A549 (cell line): ENCODE results near the gene GNAL. TPM values are rescaled to one million over a fixed set of nuclear protein-coding genes. Genes with fewer than 3 reads are reported as not detected.

ENCODE experiments used
- ATAC-seq, 2 experiments: fragments of 200-7000 bp in 1 of 2; fragments of >200 bp in 1 of 2; cut with Nextera tagmentation in 1 of 2; cut with Tn5 transposase in 1 of 2; 3 replicates each; pipeline versions ENCODE4 v1.8.0 to v1.9.1; 2018 to 2020; ENCODE audit warnings: mild to moderate bottlenecking in 1 of 2, moderate library complexity in 1 of 2
- CTCF ChIA-PET: fragments of 300-600 bp; sonication (Branson Sonifier 250); formaldehyde crosslinking; extraction: SDS; loops from one replicate; lab custom pipeline; 2021; ENCODE audit warnings: antibody characterized with exemption, inconsistent platforms; lab: Yijun Ruan, JAX
- POLR2A ChIA-PET: fragments of 350-600 bp; formaldehyde crosslinking; extraction: SDS; loops from one replicate; lab custom pipeline; 2021; ENCODE audit warnings: antibody characterized with exemption, inconsistent platforms; lab: Yijun Ruan, JAX
- DNase-seq, 2 experiments: peaks; one replicate each; pipeline versions ENCODE4 v3.0.0 to v3.0.0-alpha.2; 2011 to 2016; ENCODE audit warnings: low read depth in 1 of 2, low spot score in 1 of 2
- FAIRE-seq: peaks from 2 replicates; lab custom pipeline; 2011; peaks lifted over from hg19 to GRCh38; lab: Jason Lieb, UNC
- H3K27ac ChIP-seq, 2 experiments: fragments of >200 bp; sonication (Bioruptor Twin); formaldehyde crosslinking; 3 replicates each; pipeline ENCODE4 v1.5.1; 2016 to 2017
- H3K4me1 ChIP-seq: fragments of >200 bp; sonication (Bioruptor Twin); formaldehyde crosslinking; 3 replicates; pipeline ENCODE4 v1.6.1; 2016
- H3K4me2 ChIP-seq: fragments of >200 bp; sonication (Bioruptor Twin); formaldehyde crosslinking; 3 replicates; pipeline ENCODE4 v1.6.1; 2016
- H3K4me3 ChIP-seq: fragments of >200 bp; sonication (Bioruptor Twin); formaldehyde crosslinking; 3 replicates; pipeline ENCODE4 v1.5.1; 2016
- H3K9me3 ChIP-seq: fragments of >200 bp; sonication (Bioruptor Twin); formaldehyde crosslinking; 3 replicates; pipeline ENCODE4 v1.6.1; 2016
- CHD4 ChIP-seq: fragments of 200-600 bp; sonication (generic); IDR thresholded peaks from 2 replicates; pipeline ENCODE4 v1.6.1; 2016; ENCODE audit warnings: antibody characterized with exemption, mild to moderate bottlenecking, borderline replicate concordance
- EHF ChIP-seq: fragments of 250-450 bp; sonication (Bioruptor Pico); IDR thresholded peaks from 2 replicates; pipeline ENCODE4 v1.5.0; 2020; ENCODE audit warnings: mild to moderate bottlenecking
- ESRRA ChIP-seq: fragments of 150-350 bp; IDR thresholded peaks from 2 replicates; pipeline ENCODE4 v1.6.1; 2014; ENCODE audit warnings: mild to moderate bottlenecking, low read length, borderline replicate concordance
- FOXS1 ChIP-seq: fragments of 250-450 bp; sonication (Bioruptor Pico); IDR thresholded peaks from 2 replicates; pipeline ENCODE4 v1.5.0; 2020; ENCODE audit warnings: mild to moderate bottlenecking, moderate library complexity
- HOXA7 ChIP-seq: fragments of 250-450 bp; sonication (Bioruptor Pico); IDR thresholded peaks from 2 replicates; pipeline ENCODE4 v1.5.0; 2020; ENCODE audit warnings: mild to moderate bottlenecking, moderate library complexity
- HOXB5 ChIP-seq: fragments of 250-450 bp; sonication (Bioruptor Pico); IDR thresholded peaks from 2 replicates; pipeline ENCODE4 v1.5.0; 2020; ENCODE audit warnings: mild to moderate bottlenecking, moderate library complexity
- JUN ChIP-seq, 2 experiments: fragments of >200 bp; sonication (Bioruptor Twin); formaldehyde crosslinking; IDR thresholded peaks; 2 replicates in 1 of 2; 3 replicates in 1 of 2; pipeline ENCODE4 v1.6.1; 2016 to 2017
- JUNB ChIP-seq: fragments of >200 bp; sonication (Bioruptor Twin); formaldehyde crosslinking; IDR thresholded peaks from 2 replicates; pipeline ENCODE4 v1.6.1; 2016
- KDM1A ChIP-seq: fragments of 200-600 bp; sonication (generic); IDR thresholded peaks from 2 replicates; pipeline ENCODE4 v1.6.1; 2016; ENCODE audit warnings: low read depth, mild to moderate bottlenecking
- KDM5A ChIP-seq: fragments of 200-600 bp; sonication (generic); IDR thresholded peaks from 2 replicates; pipeline ENCODE4 v1.6.1; 2016; ENCODE audit warnings: antibody characterized with exemption, mild to moderate bottlenecking
- NFE2L2 ChIP-seq: fragments of 150-350 bp; conservative IDR thresholded peaks from 2 replicates; pipeline ENCODE4 v1.6.1; 2014; ENCODE audit warnings: low read length
- NR3C1 ChIP-seq: fragments of >200 bp; sonication (Bioruptor Twin); formaldehyde crosslinking; IDR thresholded peaks from 3 replicates; pipeline ENCODE4 v1.6.1; 2017
- PHF8 ChIP-seq: fragments of 200-600 bp; sonication (generic); IDR thresholded peaks from 2 replicates; pipeline ENCODE4 v1.6.1; 2016; ENCODE audit warnings: low read depth, mild to moderate bottlenecking, antibody characterized with exemption, moderate library complexity, borderline replicate concordance
- POLR2A ChIP-seq: IDR thresholded peaks from 2 replicates; pipeline ENCODE4 v1.6.1; 2012; ENCODE audit warnings: mild to moderate bottlenecking, low read length
- RARB ChIP-seq: fragments of 250-450 bp; sonication (Bioruptor Pico); IDR thresholded peaks from 2 replicates; pipeline ENCODE4 v1.8.0; 2021; ENCODE audit warnings: mild to moderate bottlenecking, moderate library complexity
- RFX5 ChIP-seq: fragments of 450-650 bp; IDR thresholded peaks from 2 replicates; pipeline ENCODE4 v1.7.1; 2014; ENCODE audit warnings: antibody characterized with exemption, mild to moderate bottlenecking, moderate library complexity
- SMC3 ChIP-seq: fragments of >200 bp; sonication (Bioruptor Twin); formaldehyde crosslinking; IDR thresholded peaks from 3 replicates; pipeline ENCODE4 v1.6.1; 2018; ENCODE audit warnings: inconsistent platforms
- ZNF302 ChIP-seq: fragments of 250-450 bp; sonication (Bioruptor Pico); IDR thresholded peaks from 2 replicates; pipeline ENCODE4 v1.9.0; 2021; ENCODE audit warnings: inconsistent platforms, mild to moderate bottlenecking, moderate library complexity
- ZSCAN20 ChIP-seq: fragments of 250-450 bp; sonication (Bioruptor Pico); IDR thresholded peaks from 2 replicates; pipeline ENCODE4 v1.8.0; 2022; ENCODE audit warnings: mild to moderate bottlenecking, moderate library complexity
- WGBS: methylation state at CpG from one replicate; pipeline ENCODE4 v1.1.6; 2017; ENCODE audit errors: missing lambda C conversion rate; 5-methylcytosine and 5-hydroxymethylcytosine counted together
- polyA plus RNA-seq, 4 experiments: library from polyadenylated mRNA; depleted of rRNA in 3 of 4; stranded (reverse); fragments of >200 nt; fragmentation: RNase III in 1 of 4; extraction: RNeasy Plus Mini Kit Qiagen cat#74134 plus additional on column Dnase treatment in 1 of 4; gene quantifications; 2 replicates in 3 of 4; 3 replicates in 1 of 4; pipeline ENCODE4 v1.2.3, GENCODE V29; 2011 to 2017
- TF ChIP-seq, protein P1 (sequence below): IDR thresholded peaks from 2 replicates; pipeline ENCODE4 v1.6.1; 2012
- TF ChIP-seq, protein P2 (sequence below): fragments of >200 bp; sonication (Bioruptor Twin); formaldehyde crosslinking; IDR thresholded peaks from 3 replicates; pipeline ENCODE4 v1.5.1; 2016
- TF ChIP-seq, protein P3 (sequence below): fragments of 250-450 bp; sonication (Bioruptor Pico); IDR thresholded peaks from 2 replicates; pipeline ENCODE4 v1.5.0; 2021; ENCODE audit warnings: mild to moderate bottlenecking, moderate library complexity, borderline replicate concordance
- TF ChIP-seq, protein P4 (sequence below): fragments of 450-650 bp; IDR thresholded peaks from 2 replicates; pipeline ENCODE4 v1.6.1; 2014; ENCODE audit warnings: antibody characterized with exemption
- TF ChIP-seq, protein P5 (sequence below): fragments of 150-350 bp; IDR thresholded peaks from 2 replicates; pipeline ENCODE4 v1.6.1; 2014; ENCODE audit warnings: low read depth, mild to moderate bottlenecking, low read length

Gene GNAL
- polyA plus RNA-seq, 2 of the 4 experiments (the other 2 are of a cell fraction) = 5.1 to 12.9 TPM

DNA sequence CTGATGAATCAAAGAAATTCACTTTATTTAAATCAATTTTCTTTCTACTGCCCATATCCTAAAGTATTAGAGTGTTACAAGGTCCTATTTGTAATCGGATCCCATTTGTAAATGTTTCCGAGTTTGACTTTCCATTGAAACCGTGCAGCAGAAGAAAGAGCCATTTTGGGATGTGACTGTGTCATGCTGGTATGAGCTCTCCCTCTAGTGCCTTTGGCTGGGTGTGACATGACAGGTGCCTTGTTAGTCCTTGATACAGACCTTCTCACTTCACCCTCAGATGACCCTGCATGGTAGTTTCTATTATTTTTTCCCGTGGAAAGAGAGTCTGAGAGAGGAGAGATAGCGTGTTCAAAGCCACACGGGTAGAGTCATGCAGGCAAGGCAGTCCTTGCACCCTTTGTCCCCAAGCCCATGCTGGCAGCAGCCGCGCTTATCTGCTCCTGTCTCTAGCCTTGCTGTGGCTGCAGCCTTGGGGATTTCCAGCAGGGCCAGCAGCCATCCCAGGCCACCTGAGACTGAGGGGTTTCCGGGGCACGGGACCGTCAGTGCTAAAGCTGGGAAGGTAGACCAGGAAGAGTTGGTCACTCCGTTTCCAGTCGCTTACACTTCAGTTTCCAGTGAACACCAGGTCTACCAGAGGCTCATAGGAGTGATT lies 183.5 kb downstream of the GNAL start (continued):
- TF ChIP-seq ZNF302 (CRISPR knock-in tag) (no peak), JUN (IDR thresholded peaks at IDR 0.05) (no peak)

DNA sequence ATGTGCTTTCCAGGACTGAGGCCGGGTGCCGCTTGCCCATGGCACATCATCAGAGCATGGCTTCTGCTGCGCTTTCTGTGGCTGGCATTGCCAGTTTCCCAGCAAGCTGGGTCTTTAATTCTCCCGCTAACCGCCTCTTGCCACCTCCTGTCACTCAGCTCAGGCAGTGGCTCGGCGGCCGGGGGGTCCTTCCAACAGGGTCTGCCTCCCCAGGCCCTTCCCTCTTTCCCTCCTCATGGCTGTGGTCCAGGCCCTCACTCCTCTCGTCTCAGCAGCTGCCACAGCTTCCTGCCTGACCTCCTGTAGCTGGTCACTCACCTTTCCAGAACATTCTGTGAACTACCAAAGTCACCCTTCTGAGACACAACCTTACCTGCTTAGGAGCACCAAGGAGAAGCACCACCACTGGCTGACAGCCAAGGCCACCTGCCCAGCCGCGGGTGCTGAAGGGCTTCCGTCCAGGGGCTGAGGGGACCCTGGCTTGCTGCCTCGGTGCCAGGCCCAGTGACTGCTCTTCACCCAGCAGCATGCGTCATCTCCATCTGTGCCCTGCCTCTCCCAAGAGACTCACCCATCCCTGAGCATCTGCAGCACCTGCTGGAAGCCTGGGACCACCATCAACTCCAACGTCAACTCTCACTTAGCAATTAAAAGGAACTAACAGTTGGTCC lies 184.7 kb downstream of the GNAL start:
- TF ChIP-seq, protein P1, sequence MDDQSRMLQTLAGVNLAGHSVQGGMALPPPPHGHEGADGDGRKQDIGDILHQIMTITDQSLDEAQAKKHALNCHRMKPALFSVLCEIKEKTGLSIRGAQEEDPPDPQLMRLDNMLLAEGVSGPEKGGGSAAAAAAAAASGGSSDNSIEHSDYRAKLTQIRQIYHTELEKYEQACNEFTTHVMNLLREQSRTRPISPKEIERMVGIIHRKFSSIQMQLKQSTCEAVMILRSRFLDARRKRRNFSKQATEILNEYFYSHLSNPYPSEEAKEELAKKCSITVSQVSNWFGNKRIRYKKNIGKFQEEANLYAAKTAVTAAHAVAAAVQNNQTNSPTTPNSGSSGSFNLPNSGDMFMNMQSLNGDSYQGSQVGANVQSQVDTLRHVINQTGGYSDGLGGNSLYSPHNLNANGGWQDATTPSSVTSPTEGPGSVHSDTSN = no peak
- TF ChIP-seq HOXB5 (CRISPR knock-in tag) (no peak), SMC3 (no peak), ZSCAN20 (CRISPR knock-in tag) (no peak), RFX5 (no peak)
- TF ChIP-seq, protein P2, sequence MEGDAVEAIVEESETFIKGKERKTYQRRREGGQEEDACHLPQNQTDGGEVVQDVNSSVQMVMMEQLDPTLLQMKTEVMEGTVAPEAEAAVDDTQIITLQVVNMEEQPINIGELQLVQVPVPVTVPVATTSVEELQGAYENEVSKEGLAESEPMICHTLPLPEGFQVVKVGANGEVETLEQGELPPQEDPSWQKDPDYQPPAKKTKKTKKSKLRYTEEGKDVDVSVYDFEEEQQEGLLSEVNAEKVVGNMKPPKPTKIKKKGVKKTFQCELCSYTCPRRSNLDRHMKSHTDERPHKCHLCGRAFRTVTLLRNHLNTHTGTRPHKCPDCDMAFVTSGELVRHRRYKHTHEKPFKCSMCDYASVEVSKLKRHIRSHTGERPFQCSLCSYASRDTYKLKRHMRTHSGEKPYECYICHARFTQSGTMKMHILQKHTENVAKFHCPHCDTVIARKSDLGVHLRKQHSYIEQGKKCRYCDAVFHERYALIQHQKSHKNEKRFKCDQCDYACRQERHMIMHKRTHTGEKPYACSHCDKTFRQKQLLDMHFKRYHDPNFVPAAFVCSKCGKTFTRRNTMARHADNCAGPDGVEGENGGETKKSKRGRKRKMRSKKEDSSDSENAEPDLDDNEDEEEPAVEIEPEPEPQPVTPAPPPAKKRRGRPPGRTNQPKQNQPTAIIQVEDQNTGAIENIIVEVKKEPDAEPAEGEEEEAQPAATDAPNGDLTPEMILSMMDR = no peak
- Histone ChIP-seq H3K27ac (no peak overlapping the region), H3K9me3 (no peaks in the 10 kb centered on the region), H3K4me1 (no peaks in the 10 kb centered on the region), H3K4me2 (no peak overlapping the region), H3K4me3 (no peak overlapping the region)
- ChIA-PET CTCF (interaction anchor here (1.6 to 5.4 kb wide), 2 partner anchors 22 to 140 kb away, joined by 3 to 25 read pairs; no protein-coding TSS in a partner anchor), POLR2A (no interaction called here)
- WGBS = 90% methylated on average over 12 of the region's 15 CpGs
- ATAC-seq (no peak), FAIRE-seq (no peak), DNase-seq (no peak)

DNA sequence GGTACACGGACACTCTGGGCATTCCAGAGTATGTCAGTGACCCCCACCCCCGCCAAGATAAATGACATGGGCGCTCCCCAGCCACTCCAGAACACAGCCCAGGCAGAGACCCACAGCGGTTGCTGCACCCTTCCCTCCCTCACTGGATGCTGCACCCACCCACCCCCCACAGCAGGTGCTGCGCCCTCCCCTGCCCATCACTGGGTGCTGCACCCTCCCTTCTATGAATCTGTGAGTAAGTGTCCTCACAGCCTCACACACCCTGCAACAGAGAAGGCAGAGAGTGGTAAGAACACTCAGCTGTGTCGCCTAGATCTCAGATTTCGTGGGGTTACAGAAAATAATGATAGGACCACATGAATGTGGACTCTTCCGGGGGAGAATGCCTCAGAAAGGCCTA lies 185.6 kb downstream of the GNAL start:
- 85% methylated on average over 6 of the region's 8 CpGs for WGBS
- ChIA-PET POLR2A (interaction anchor here (0.5 kb wide), 1 partner anchor 67 kb away, joined by 3 read pairs; no protein-coding TSS in a partner anchor), CTCF (interaction anchor here (0.7 to 5.4 kb wide), 4 partner anchors 18 to 141 kb away, joined by 3 to 25 read pairs (median 4); no protein-coding TSS in a partner anchor)
- H3K4me3 ChIP-seq = no peak overlapping the region
- FAIRE-seq = no peak
- no peaks in the 10 kb centered on the region for H3K4me1 ChIP-seq
- TF ChIP-seq HOXA7 (CRISPR knock-in tag) = no peak
- TF ChIP-seq, protein P3, sequence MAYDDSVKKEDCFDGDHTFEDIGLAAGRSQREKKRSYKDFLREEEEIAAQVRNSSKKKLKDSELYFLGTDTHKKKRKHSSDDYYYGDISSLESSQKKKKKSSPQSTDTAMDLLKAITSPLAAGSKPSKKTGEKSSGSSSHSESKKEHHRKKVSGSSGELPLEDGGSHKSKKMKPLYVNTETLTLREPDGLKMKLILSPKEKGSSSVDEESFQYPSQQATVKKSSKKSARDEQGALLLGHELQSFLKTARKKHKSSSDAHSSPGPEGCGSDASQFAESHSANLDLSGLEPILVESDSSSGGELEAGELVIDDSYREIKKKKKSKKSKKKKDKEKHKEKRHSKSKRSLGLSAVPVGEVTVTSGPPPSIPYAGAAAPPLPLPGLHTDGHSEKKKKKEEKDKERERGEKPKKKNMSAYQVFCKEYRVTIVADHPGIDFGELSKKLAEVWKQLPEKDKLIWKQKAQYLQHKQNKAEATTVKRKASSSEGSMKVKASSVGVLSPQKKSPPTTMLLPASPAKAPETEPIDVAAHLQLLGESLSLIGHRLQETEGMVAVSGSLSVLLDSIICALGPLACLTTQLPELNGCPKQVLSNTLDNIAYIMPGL (CRISPR knock-in tag) = no peak
- no peak for TF ChIP-seq RFX5
- no peak for TF ChIP-seq KDM1A
- TF ChIP-seq EHF = no peak
- TF ChIP-seq ZNF302 (CRISPR knock-in tag) = no peak
- TF ChIP-seq PHF8 = no peak
- no peak for TF ChIP-seq NFE2L2
- TF ChIP-seq, protein P4, sequence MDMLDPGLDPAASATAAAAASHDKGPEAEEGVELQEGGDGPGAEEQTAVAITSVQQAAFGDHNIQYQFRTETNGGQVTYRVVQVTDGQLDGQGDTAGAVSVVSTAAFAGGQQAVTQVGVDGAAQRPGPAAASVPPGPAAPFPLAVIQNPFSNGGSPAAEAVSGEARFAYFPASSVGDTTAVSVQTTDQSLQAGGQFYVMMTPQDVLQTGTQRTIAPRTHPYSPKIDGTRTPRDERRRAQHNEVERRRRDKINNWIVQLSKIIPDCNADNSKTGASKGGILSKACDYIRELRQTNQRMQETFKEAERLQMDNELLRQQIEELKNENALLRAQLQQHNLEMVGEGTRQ = no peak
- TF ChIP-seq KDM5A = no peak
- TF ChIP-seq RARB (CRISPR knock-in tag) = no peak
- TF ChIP-seq FOXS1 = no peak
- no peak for TF ChIP-seq JUNB
- TF ChIP-seq CHD4 = no peak
- no peak for TF ChIP-seq NR3C1
- TF ChIP-seq, protein P5, sequence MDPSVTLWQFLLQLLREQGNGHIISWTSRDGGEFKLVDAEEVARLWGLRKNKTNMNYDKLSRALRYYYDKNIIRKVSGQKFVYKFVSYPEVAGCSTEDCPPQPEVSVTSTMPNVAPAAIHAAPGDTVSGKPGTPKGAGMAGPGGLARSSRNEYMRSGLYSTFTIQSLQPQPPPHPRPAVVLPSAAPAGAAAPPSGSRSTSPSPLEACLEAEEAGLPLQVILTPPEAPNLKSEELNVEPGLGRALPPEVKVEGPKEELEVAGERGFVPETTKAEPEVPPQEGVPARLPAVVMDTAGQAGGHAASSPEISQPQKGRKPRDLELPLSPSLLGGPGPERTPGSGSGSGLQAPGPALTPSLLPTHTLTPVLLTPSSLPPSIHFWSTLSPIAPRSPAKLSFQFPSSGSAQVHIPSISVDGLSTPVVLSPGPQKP = no peak
- TF ChIP-seq ESRRA = no peak
- no peak for TF ChIP-seq POLR2A
- TF ChIP-seq, all 56 proteins: peak for 0
- DNase-seq = no peak
- ATAC-seq = no peak
- Histone ChIP-seq H3K27ac (no peak overlapping the region), H3K9me3 (no peaks in the 10 kb centered on the region), H3K4me2 (no peak overlapping the region)
